Spleen (tissue), 7 donors: ENCODE measurements around the gene CEP350.

Source experiments
- CTCF ChIP-seq, 11 experiments: fragments of 200-600 bp in 7 of 11; fragments of 450-650 bp in 4 of 11; sonication (generic) in 4 of 11; IDR thresholded peaks in 8 of 11; conservative IDR thresholded peaks in 3 of 11; 1 replicate in 7 of 11; 2 replicates in 4 of 11; pipeline versions ENCODE4 v1.4.0 to v1.8.0; 2016 to 2021; ENCODE audit warnings: antibody characterized with exemption in 11 of 11, inconsistent platforms in 4 of 11, mild to moderate bottlenecking in 1 of 11
- POLR2AphosphoS5 ChIP-seq, 3 donors: sonication (generic); formaldehyde crosslinking; IDR thresholded peaks; one replicate each; pipeline ENCODE4 v1.5.1; 2017; ENCODE audit warnings: antibody characterized with exemption in 3 of 3
- donor health status: DM: no; HTN: no; CAD: no; lungs with moderate emphysema.
- donor health status: DM: no; HTN: no; CAD: no.
- donor health status: DM: no; HTN: no; CAD: no.

- TF ChIP-seq CTCF (IDR thresholded peaks at IDR 0.05 in 8 of 11, conservative IDR thresholded peaks at IDR 0.05 in 3 of 11) (no peak), POLR2AphosphoS5 (IDR thresholded peaks at IDR 0.05) (peak in 1 of 3 donors; percentile 68)
These were observed 176.9 kb downstream of the CEP350 start for GRCh38 chr1:180131510-180131909.
